Mesendoderm (in vitro differentiated cells): ENCODE data around the gene HCCS.
A peak's percentile ranks its signal among the peaks of the same experiment; 100 is the strongest.

ENCODE experiments used
- DNase-seq: peaks from one replicate; pipeline ENCODE4 v3.0.0; 2013
- H2AK5ac ChIP-seq: 2 replicates; pipeline ENCODE4 v1.6.1; 2013; ENCODE audit warnings: low read length, inconsistent platforms
- H2BK120ac ChIP-seq: 2 replicates; pipeline ENCODE4 v1.6.1; 2013; ENCODE audit warnings: low read depth, mild to moderate bottlenecking, low read length, moderate library complexity, mixed read lengths
- H2BK15ac ChIP-seq: replicated peaks from 2 replicates; pipeline ENCODE4 v1.6.1; 2013; ENCODE audit warnings: low read depth, mild to moderate bottlenecking, moderate library complexity
- H2BK5ac ChIP-seq: 2 replicates; pipeline ENCODE4 v1.6.1; 2013; ENCODE audit warnings: low read length, inconsistent platforms
- H3K18ac ChIP-seq: 2 replicates; pipeline ENCODE4 v1.6.1; 2013; ENCODE audit warnings: mild to moderate bottlenecking, low read length, mixed read lengths
- H3K23ac ChIP-seq: one replicate; pipeline ENCODE4 v1.6.1; 2013; ENCODE audit warnings: low read length
- H3K27ac ChIP-seq: 2 replicates; pipeline ENCODE4 v1.5.1; 2013; ENCODE audit warnings: low read depth, mild to moderate bottlenecking, inconsistent platforms, low read length, moderate library complexity
- H3K27me3 ChIP-seq: 2 replicates; pipeline ENCODE4 v1.6.1; 2013; ENCODE audit warnings: low read length, control low read depth, mild to moderate bottlenecking, inconsistent platforms; ENCODE audit not compliant: insufficient read depth, poor library complexity
- H3K36me3 ChIP-seq: 2 replicates; pipeline ENCODE4 v1.6.1; 2013; ENCODE audit warnings: low read length, inconsistent platforms; ENCODE audit not compliant: control insufficient read depth, insufficient read depth
- H3K4ac ChIP-seq: one replicate; pipeline ENCODE4 v1.6.1; 2013; ENCODE audit warnings: low read depth, mild to moderate bottlenecking, low read length, moderate library complexity
- H3K4me1 ChIP-seq: 2 replicates; pipeline ENCODE4 v1.6.1; 2013; ENCODE audit warnings: low read depth, low read length, inconsistent platforms; ENCODE audit not compliant: control insufficient read depth
- H3K4me2 ChIP-seq: 2 replicates; pipeline ENCODE4 v1.6.1; 2013; ENCODE audit warnings: low read length
- H3K4me3 ChIP-seq: 2 replicates; pipeline ENCODE4 v1.5.1; 2013; ENCODE audit warnings: mild to moderate bottlenecking, low read length
- H3K56ac ChIP-seq: one replicate; pipeline ENCODE4 v1.6.1; 2013; ENCODE audit warnings: low read length
- H3K79me1 ChIP-seq: 2 replicates; pipeline ENCODE4 v1.6.1; 2013; ENCODE audit warnings: low read length, inconsistent platforms
- H3K79me2 ChIP-seq: 2 replicates; pipeline ENCODE4 v1.6.1; 2013; ENCODE audit warnings: mild to moderate bottlenecking, low read length; ENCODE audit not compliant: control insufficient read depth, insufficient read depth
- H3K9ac ChIP-seq: 2 replicates; pipeline ENCODE4 v1.6.1; 2013; ENCODE audit warnings: low read length, inconsistent platforms
- H4K5ac ChIP-seq: one replicate; pipeline ENCODE4 v1.6.1; 2013; ENCODE audit warnings: low read length
- H4K8ac ChIP-seq: one replicate; pipeline ENCODE4 v1.6.1; 2013; ENCODE audit warnings: low read depth, mild to moderate bottlenecking, control low read depth, low read length, moderate library complexity
- WGBS: extraction: QIAGEN DNeasy Blood & Tissue Kit; methylation state at CpG from one replicate; pipeline ENCODE4 v1.1.7; 2013; ENCODE audit warnings: low lambda C conversion rate, missing lambda C conversion rate; ENCODE audit not compliant: insufficient coverage; ENCODE audit errors: extremely low coverage; 5-methylcytosine and 5-hydroxymethylcytosine counted together

The HCCS gene

GRCh38 chrX:11137543-11138139, 26.5 kb downstream of the HCCS start:
- no peak overlapping the region for H3K18ac ChIP-seq
- no peak overlapping the region for H4K8ac ChIP-seq
- H3K56ac ChIP-seq, result no peak overlapping the region
- H2BK15ac ChIP-seq, result no peak overlapping the region
- no peak overlapping the region for H2BK5ac ChIP-seq
- WGBS, result no CpG with 5 or more reads among the region's 6 CpGs
- H3K23ac ChIP-seq, result no peak overlapping the region
- no peak overlapping the region for H3K27ac ChIP-seq
- no peak overlapping the region for H2BK120ac ChIP-seq
- H3K79me1 ChIP-seq, result no peaks in the 10 kb centered on the region
- H3K36me3 ChIP-seq, result no peaks in the 10 kb centered on the region
- peak; percentile 4 for DNase-seq
- H3K4ac ChIP-seq, result no peak overlapping the region
- no peaks in the 10 kb centered on the region for H3K4me1 ChIP-seq
- no peaks in the 10 kb centered on the region for H3K79me2 ChIP-seq
- no peak overlapping the region for H4K5ac ChIP-seq
- no peaks in the 10 kb centered on the region for H3K27me3 ChIP-seq
- H3K4me2 ChIP-seq, result no peak overlapping the region
- H3K9ac ChIP-seq, result no peak overlapping the region
- no peak overlapping the region for H3K4me3 ChIP-seq
- no peak overlapping the region for H2AK5ac ChIP-seq

DNA sequence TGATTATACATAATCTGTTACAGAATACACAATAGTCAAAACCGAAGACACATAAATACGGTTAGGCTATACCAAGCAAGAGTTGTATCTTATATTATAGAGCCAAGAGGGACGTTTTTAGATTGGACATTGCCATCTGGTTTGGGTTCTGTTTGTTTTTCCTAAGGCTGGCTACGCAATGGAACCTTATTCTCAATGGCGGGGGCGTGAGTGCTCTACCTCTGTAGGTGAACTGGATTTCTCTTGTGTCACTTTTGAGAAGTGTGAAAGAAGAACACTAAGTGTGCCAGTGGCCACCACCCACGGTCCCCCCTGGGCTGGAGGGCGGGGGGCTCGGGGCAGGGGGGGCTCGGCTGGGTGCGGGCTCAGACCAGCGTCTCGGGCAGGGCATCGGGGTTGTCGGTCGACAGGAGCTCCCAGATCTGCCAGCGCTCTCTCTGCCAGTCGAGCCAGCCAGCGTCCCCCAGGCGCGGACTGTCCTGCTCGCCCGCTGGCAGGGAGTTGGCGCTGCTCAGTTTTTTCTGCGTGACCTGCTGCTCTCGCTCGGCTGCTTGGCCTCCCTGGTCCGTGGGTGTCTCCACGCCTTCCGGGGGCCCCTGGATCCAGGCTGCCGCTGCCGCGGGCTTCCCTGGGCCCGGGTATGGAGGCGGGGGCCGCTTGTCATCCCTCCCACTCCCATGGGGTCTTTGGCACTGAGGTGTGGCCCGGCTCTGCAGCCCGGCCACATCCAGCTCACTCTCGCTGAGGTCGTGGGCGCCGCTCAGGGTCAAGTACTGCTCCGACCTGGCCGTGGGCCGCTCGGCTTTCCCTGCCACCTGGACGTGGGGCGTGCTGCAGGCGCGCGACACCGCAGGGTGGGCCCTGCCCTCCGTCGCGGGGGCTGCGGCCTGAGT, 27.6 kb downstream of the HCCS start:
- H3K23ac ChIP-seq, result no peak overlapping the region
- H3K4me1 ChIP-seq, result no peaks in the 10 kb centered on the region
- no CpG with 5 or more reads among the region's 56 CpGs for WGBS
- no peak overlapping the region for H2AK5ac ChIP-seq
- no peak overlapping the region for H2BK15ac ChIP-seq
- H3K4me3 ChIP-seq, result no peak overlapping the region
- H2BK5ac ChIP-seq, result no peak overlapping the region
- H4K5ac ChIP-seq, result no peak overlapping the region
- H3K79me1 ChIP-seq, result no peaks in the 10 kb centered on the region
- DNase-seq, result no peak
- H3K27ac ChIP-seq, result no peak overlapping the region
- no peaks in the 10 kb centered on the region for H3K36me3 ChIP-seq
- no peaks in the 10 kb centered on the region for H3K79me2 ChIP-seq
- no peak overlapping the region for H3K9ac ChIP-seq
- H3K56ac ChIP-seq, result no peak overlapping the region
- no peak overlapping the region for H3K4me2 ChIP-seq
- no peak overlapping the region for H3K4ac ChIP-seq
- H3K18ac ChIP-seq, result no peak overlapping the region
- no peak overlapping the region for H4K8ac ChIP-seq
- no peak overlapping the region for H2BK120ac ChIP-seq
- no peaks in the 10 kb centered on the region for H3K27me3 ChIP-seq

GRCh38 chrX:11143931-11144678, 33.0 kb downstream of the HCCS start:
- Histone ChIP-seq H3K27me3 (no peaks in the 10 kb centered on the region), H3K4ac (no peak overlapping the region), H4K8ac (no peak overlapping the region), H2BK15ac (no peak overlapping the region), H3K79me1 (no peaks in the 10 kb centered on the region), H3K4me2 (no peak overlapping the region), H2BK120ac (no peak overlapping the region), H4K5ac (no peak overlapping the region), H3K9ac (no peak overlapping the region), H3K18ac (no peak overlapping the region), H3K4me3 (no peak overlapping the region), H3K36me3 (no peaks in the 10 kb centered on the region), H3K56ac (no peak overlapping the region), H3K79me2 (no peaks in the 10 kb centered on the region), H2BK5ac (no peak overlapping the region), H2AK5ac (no peak overlapping the region), H3K4me1 (no peaks in the 10 kb centered on the region), H3K27ac (no peak overlapping the region), H3K23ac (no peak overlapping the region)
- no CpG with 5 or more reads among the region's 20 CpGs for WGBS
- peak; percentile 65 for DNase-seq

DNA sequence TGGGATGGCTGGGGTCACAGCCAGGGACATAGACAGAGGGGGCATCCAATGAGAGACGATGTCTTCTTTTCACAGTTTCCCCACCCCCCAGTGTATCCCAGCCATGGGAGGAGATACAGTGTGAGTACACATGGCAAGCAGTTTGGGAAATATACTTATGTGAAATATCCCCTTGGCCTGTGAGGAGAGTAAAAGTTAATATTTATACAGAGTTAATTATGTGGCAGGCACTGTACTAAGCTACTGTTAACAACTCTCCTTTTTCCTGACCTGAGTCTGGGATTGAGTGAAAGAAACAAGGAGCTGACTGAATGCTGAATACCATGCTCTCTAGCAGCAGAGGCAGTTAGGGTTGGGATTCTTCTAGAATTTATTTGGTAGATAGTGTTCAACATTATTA, 35.3 kb downstream of the HCCS start:
- H3K27me3 ChIP-seq, result no peaks in the 10 kb centered on the region

DNA sequence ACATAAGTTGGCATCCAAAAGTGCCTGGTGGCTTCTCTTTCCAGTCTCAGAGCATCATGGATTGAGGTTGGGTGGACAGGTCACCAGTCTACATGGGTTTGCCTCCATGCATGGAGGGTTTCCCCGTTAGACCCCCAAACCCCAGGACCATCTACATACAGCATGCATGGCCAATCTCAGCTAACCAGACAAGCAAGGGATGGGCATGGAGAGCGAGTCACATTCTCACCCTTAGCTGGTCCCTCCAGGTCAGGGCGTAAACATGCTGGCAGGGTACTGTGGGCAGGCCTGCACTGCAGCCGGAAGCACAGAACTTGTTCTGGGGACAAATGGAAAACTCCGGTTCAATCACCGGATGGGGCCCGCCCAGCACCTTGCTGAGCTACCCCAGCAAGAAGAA, 37.3 kb downstream of the HCCS start:
- no peak overlapping the region for H2BK15ac ChIP-seq
- H4K8ac ChIP-seq, result no peak overlapping the region
- no peaks in the 10 kb centered on the region for H3K4me1 ChIP-seq
- no peak overlapping the region for H2BK5ac ChIP-seq
- no peak overlapping the region for H3K23ac ChIP-seq
- H3K4me2 ChIP-seq, result no peak overlapping the region
- no peaks in the 10 kb centered on the region for H3K27me3 ChIP-seq
- H3K18ac ChIP-seq, result no peak overlapping the region
- no peaks in the 10 kb centered on the region for H3K36me3 ChIP-seq
- no peaks in the 10 kb centered on the region for H3K79me1 ChIP-seq
- H3K79me2 ChIP-seq, result no peaks in the 10 kb centered on the region
- DNase-seq, result no peak
- no peak overlapping the region for H3K4ac ChIP-seq
- no peak overlapping the region for H3K4me3 ChIP-seq
- no peak overlapping the region for H4K5ac ChIP-seq
- H2BK120ac ChIP-seq, result no peak overlapping the region
- H2AK5ac ChIP-seq, result no peak overlapping the region
- H3K27ac ChIP-seq, result no peak overlapping the region
- WGBS, result no CpG with 5 or more reads among the region's 7 CpGs
- H3K56ac ChIP-seq, result no peak overlapping the region
- no peak overlapping the region for H3K9ac ChIP-seq

More for the DNA sequence above, 35.3 kb downstream of the HCCS start:
- H3K79me2 ChIP-seq, result no peaks in the 10 kb centered on the region
- no peak overlapping the region for H2BK120ac ChIP-seq
- no peak overlapping the region for H3K18ac ChIP-seq
- no peak for DNase-seq
- no peaks in the 10 kb centered on the region for H3K79me1 ChIP-seq
- H3K23ac ChIP-seq, result no peak overlapping the region
- WGBS, result no CpG with 5 or more reads among the region's 1 CpG
- H3K4me1 ChIP-seq, result no peaks in the 10 kb centered on the region
- no peak overlapping the region for H2AK5ac ChIP-seq
- H2BK5ac ChIP-seq, result no peak overlapping the region
- H3K4ac ChIP-seq, result no peak overlapping the region
- no peak overlapping the region for H3K4me2 ChIP-seq
- H4K8ac ChIP-seq, result no peak overlapping the region
- no peak overlapping the region for H4K5ac ChIP-seq
- no peak overlapping the region for H3K56ac ChIP-seq
- no peak overlapping the region for H3K9ac ChIP-seq
- no peak overlapping the region for H3K4me3 ChIP-seq
- no peak overlapping the region for H2BK15ac ChIP-seq
- no peak overlapping the region for H3K27ac ChIP-seq
- H3K36me3 ChIP-seq, result no peaks in the 10 kb centered on the region
